Gastroesophageal sphincter (tissue), 3 donors: ENCODE data around the gene PLA2G2E.

Experiments
- EP300 ChIP-seq: sonication (generic); formaldehyde crosslinking; IDR thresholded peaks from one replicate; pipeline ENCODE4 v1.6.1; 2017; ENCODE audit warnings: antibody characterized with exemption, mild to moderate bottlenecking
- POLR2A ChIP-seq, 2 donors: fragments of 450-650 bp; IDR thresholded peaks; one replicate each; pipeline ENCODE4 v1.6.1; 2017; ENCODE audit warnings: antibody characterized with exemption in 2 of 2, mild to moderate bottlenecking in 2 of 2, moderate library complexity in 1 of 2
- TF ChIP-seq, protein P1 (sequence below), 4 experiments: fragments of 200-600 bp in 2 of 4; fragments of 450-650 bp in 2 of 4; sonication (generic) in 1 of 4; IDR thresholded peaks; one replicate each; pipeline ENCODE4 v1.5.1; 2017 to 2019; ENCODE audit warnings: antibody characterized with exemption in 4 of 4, mild to moderate bottlenecking in 2 of 4, moderate library complexity in 2 of 4

DNA sequence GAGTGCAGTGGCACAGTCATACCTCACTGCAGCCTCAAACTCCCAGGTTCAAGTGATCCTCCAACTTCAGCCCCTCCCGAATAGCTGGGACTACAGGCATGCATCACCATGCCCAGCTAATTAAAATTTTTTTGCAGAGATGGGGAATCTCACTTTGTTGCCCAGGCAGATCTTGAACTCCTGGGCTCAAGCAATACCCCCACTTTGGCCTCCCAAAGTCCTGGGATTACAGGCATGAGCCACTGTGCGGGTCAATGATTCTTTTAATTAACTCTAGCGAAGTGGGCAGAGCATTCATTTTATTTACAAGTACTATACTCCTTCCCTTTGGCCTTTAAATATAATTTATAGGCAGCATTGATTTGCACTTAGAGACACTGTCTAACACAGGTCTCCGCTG lies 43.8 kb downstream of the PLA2G2E start:
- TF ChIP-seq, protein P1, sequence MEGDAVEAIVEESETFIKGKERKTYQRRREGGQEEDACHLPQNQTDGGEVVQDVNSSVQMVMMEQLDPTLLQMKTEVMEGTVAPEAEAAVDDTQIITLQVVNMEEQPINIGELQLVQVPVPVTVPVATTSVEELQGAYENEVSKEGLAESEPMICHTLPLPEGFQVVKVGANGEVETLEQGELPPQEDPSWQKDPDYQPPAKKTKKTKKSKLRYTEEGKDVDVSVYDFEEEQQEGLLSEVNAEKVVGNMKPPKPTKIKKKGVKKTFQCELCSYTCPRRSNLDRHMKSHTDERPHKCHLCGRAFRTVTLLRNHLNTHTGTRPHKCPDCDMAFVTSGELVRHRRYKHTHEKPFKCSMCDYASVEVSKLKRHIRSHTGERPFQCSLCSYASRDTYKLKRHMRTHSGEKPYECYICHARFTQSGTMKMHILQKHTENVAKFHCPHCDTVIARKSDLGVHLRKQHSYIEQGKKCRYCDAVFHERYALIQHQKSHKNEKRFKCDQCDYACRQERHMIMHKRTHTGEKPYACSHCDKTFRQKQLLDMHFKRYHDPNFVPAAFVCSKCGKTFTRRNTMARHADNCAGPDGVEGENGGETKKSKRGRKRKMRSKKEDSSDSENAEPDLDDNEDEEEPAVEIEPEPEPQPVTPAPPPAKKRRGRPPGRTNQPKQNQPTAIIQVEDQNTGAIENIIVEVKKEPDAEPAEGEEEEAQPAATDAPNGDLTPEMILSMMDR (IDR thresholded peaks at IDR 0.05) = no peak
- no peak for TF ChIP-seq POLR2A (IDR thresholded peaks at IDR 0.05)
- TF ChIP-seq EP300 = no peak
